Stimulated activated CD4-positive, alpha-beta T cell treated with anti-CD3 and anti-CD28 coated beads, Interleukin-15, amount 100 ng/mL, for 24 hours (primary cell): ENCODE results near the gene SLC2A9.

Experiments
- DNase-seq: peaks from one replicate; pipeline ENCODE4 v3.0.0-alpha.2; 2020

Gene SLC2A9

DNA sequence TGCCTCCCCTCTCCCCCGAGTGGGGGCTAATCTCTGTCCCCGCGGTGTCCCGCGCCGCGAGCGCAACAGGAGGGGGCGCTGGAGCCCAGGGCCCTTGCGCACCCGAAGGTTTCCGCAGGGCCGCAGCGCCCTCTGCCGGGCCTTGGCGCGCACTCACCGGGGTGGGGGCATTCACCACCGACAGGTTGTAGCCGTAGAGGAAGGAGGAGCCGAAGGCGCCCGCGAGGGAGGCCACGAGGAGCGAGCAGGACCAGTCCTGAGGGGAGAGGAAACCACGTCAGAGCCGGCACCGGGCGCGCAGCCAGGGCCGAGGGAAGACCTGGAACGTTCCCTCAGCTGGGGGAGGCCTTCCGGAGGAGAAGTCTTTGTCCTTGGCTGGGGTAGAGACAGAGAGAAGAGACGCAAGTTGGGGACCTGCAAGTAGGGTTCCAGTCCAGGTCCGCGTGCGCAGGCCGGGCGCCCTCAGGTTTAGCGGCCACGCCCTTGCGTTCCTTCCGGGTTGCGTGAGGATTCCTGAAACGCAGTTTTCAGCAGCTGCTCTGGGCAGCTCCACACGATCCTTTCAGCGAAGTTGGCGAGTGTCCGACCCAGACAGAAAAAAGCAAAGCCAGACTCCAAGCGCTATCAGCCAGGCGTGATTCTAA is 2.4 kb downstream of the SLC2A9 start:
- peak; percentile 93 for DNase-seq

DNA sequence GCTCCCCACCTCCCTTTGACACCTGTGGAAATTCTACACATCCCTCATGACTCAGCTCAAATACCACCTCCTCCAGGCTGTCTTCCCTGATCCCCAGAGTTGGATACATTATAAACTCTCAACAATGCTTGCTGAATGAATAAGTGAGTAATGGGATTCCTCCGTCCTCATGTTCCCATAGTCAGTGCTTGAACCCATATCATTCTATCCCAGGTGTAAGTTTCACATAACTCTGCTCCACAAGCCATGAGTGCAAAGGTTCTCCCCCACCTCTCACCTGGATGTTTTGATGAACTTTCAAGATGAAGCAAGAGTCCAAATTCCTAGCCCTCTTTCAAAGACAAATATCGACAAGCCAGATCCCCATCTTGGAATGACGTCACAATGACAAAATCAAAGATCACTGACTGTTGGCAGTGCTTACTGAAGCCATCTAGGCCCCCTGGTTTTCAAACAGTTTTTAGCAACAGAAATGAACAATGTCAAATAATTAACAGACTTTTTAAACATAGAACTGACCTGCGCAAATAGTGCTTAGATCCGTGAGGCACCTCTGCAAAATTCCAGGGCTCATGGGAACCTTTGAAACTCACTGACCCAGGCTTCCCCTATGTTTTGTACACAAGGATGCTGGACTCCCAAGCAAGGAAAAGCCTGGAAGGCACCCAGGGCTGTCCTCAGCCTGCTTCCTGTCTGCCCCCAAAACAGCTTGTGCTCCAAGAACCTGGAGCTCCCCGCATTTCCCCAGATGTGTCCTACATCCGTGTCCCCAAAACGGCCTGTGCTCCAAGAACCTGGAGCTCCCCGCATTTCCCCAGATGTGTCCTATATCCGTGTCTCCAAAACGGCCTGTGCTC is 4.0 kb downstream of the SLC2A9 start:
- DNase-seq = no peak

DNA sequence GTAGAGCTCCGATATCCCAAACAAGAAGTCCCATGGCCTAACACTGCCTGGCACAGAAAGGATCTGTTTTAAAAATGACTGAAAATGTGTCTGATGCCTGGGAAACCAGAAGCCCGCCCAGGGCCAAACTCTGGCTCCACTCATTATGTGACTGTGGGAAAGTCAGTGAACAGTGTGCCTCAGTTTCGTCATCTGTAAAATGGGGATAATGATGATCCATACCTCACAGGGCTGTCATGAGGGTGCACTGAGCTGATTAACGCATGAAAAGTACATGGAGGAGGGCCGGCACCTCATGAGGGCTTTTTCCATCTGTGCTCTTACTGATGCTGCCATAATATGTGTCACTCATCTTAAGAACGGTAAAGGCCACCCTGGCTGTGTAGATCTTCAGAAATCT is 5.1 kb downstream of the SLC2A9 start:
- DNase-seq = no peak

DNA sequence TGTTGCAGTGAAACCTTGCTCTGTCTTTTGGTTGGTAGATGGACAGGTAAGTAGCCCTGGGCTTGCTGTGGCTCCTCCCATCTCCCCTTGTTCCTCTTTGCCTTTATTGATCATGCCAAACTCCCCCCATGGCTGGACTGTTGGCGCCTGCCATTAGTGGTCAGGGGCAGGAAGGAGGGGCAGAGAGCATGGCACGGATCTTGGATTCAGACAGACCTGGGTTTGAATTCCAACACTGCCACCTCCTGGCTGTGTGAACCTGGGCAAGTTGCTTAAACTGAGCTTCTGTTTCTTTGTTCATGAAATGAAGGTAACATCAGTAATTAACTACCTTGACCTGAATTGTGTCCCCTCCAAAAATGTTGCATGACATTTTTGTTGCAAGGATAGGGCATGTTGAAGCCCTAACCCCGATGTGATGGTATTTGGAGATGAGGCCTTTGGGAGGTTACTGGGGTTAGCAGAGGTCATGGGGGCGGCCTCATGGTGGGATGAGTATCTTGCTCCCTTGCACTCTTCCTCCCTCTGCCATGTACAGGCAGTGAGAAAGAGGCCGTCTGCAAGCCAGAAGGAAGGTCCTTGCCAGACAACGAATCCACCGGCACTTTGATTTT is 6.0 kb downstream of the SLC2A9 start:
- DNase-seq = peak; percentile 43

DNA sequence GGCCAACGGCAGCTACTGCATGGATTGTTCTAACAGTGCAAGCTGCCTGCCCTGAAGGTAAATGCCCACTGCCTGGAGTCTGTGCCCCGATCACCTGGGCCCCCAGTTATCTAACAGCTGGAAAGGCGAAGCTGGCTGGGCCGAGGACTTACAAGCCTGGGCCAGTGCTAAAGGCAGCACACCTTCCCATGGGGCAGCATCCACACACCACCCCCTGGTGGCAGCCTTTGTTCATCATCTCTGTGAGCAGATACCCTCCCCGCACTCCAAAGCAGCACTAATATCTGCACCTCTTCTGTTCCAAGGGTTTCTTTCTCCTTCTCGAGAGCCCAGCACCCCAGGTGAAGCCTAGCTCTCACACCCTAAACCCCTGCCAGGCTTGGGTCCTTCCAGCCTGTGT is 7.6 kb downstream of the SLC2A9 start:
- peak; percentile 46 for DNase-seq

DNA sequence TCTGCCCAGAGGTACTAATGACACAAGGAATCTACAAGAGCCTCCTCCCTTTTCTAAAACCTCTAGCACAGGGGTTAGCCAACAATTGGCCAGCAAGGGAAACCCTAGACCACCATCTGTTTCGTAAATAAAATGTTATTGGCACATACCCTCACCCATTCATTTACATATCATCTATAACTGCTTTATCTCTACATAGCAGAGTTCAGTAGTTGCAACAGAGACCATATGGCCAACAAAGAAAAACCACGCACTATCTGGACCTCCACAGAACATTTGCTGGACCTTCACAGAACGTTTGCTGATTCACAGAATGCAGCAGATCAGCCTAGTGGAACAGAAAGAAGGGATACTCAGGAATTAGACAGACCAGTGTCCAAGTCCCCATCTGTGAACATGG is 9.4 kb downstream of the SLC2A9 start:
- DNase-seq = no peak

DNA sequence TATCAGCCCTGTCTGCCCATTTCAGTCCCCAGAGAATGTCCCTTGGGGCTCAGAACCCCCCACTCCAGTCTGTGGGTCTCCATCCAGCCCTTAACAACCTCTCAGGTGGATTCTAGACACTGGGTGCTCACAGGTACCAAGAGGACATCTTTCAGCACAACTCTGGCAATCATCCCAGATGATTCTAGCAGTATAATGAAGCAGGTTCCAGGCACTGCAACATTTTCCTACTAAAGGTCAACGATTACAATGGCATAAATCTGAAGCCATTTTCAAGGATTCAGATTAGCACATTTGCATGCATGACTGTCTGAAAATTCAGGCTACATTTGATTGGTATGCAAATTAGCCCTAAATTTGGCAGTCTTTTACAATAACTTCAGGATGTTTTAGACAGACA is 10.0 kb downstream of the SLC2A9 start:
- no peak for DNase-seq

DNA sequence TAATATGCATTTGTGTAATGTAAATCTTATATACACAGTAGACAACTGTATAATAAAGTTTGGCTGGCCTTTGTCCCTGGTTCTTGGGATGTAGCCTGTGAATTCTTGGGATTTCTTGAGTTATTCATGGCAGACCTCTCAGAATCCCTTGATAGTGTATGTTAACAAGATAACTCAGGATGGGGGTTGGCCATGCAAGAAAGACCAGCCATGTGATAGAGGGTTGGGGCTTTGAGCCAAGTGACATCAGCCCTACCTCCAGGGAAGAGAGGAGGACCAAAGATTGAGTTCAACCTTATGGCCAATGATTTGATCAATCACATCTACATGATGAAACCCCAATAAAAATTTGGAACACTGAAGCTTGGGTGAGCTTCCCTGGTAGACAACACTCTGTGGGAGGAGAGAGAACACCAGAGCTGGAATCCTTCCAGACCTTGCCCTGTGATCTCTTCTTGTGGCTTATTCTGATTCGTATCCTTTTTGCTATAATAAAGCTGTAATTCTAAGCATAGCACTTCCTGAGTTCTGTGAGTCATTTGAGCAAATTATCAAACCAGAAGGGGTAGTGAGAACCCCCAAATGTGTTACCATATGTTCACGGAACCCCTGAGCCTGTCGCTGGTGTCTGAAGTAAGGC is 11.3 kb downstream of the SLC2A9 start:
- DNase-seq = no peak

DNA sequence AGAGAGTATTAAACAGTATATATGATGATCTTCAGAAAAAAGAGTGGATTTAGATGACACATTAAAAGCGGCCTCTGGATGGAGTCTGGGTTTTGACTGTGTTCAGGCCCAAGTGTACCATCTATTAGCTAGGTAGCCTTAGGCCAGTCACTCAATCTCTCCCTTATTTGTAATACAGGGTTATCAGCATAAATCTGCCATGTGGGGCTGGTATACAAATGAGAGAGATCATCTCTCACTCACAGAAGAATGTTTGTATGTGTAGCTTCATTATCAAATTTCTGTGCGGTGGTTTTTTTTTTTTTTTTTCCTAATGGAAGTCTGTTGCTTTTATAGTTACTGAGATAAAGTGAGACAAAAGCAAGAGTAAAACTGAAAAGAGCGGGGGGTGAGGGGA is 12.7 kb downstream of the SLC2A9 start:
- DNase-seq = no peak

DNA sequence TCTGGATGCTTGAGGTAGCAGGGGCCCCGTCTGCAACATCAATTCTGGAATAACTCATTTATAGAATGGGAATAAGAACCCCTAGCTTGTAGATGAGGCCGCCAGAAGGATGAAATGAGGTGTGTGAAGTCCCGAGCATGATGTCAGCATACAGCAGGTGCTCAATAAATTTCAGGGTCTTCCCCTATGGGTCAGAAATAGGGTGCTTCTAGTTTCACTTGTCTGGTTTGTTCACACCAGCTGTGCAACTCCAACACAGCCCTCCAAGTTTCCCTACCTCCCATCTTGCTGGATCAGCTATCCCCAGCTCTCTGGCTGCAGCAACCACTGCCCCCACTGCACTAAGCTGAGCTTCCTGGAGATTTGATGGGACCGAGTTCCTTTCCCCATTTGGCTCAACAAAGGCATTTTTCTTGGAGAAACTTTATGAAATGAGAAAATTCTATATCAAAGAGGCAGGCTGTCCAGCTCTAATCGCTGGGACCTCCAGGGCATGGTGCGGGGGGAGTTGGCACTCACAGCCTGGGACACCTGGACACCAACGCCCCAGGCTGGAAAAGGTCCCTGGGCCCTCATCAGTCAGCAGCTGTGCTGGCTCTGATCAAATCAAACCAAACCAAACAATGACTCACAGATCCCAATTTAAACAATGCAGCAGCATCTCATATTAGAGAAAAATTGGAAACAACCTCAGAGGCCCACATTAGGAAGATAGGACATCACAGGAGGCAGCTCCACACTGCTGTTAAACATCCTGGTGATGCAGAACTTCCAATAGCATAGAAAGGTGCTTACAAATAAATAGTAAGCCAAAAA is 13.3 kb downstream of the SLC2A9 start:
- DNase-seq = no peak

DNA sequence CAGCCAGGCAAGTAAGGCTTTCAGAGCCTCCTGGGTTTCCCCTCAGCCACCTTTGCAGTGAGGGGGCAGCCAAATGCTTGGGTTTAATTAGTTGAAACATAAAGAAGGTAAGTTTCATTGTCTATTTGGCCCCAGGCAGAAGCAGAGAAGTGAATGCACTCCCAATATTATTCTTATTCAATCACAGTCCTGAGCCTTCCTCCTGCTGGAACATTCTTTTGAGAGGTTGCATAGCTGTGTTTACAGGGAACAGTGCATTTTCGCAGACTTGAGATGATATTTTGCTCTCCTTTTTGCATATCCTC is 13.9 kb downstream of the SLC2A9 start:
- no peak for DNase-seq

DNA sequence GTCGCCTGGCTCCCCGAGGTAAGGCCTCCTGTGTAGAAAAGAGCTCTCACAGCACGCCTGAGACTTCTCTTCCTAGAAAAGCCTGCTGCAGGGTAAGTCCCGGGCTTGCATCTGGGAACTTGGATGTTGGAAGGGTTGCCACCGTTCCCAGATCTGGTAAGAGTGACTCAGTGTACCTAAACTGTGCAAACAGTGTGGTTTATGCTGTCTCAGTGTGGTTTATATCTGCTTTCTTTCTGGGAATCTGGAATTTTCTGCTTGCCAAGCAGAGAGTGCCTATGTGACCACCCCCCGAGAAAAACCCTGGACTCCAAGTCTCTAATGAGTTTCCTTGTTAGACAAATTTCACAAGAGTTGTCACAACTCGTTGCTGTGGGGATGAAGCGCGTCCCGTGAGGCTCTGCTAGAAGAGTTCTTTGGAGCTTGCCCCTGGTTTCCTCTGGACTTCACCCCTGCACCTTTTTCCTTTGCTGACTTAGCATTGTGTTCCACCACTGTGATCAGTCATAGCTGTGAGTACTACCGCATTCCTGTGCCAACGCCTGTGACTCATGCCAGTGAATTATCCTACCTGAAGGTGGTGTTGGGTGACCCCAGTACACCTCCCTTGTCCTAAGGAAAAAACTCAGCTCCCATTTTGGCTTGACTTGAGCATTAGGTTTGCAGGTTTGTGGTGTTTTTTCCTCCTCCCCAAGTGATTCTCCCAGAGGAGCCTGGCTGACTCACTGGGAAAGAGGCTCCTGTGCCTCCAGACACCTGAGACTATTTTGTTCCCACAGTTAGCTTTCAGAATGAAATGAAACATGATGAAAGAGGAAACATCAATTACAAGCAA is 14.5 kb downstream of the SLC2A9 start:
- DNase-seq = no peak

DNA sequence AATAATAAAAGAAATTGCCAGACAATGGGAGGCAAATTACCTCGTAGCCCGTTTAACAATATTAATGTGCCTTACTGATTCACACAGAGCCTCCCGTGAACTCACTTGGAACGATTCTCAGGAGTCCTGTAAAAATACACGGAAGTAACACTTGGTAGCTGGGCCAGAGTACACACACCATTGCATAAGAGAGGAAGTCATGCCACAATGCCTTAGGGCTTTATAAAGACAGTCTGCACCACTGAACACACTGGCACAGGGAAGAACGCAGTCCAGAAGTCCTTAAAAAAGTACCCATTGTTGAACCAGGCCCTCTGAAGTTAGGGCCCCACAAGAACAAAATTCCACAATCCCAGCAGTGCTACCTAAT is 15.1 kb downstream of the SLC2A9 start:
- DNase-seq = no peak

DNA sequence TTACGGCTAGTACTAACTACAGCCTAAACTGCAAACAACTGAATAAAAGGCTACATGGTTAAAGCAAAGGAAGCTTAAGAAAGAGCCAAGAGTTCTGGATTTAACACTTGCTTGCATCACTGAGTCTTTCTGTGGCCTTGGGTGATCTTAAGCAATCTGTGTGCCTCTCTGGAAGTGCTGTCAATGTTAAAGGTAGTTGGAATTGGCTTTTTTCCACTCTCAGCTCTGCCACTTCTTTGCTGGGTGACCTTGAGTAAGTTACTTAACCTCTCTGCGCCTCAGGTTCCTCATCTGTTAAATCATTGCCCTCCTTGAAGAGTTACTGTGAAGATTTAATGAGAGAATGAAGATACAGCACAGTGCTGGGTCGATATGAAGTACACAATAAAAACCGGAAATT is 15.7 kb downstream of the SLC2A9 start:
- no peak for DNase-seq

DNA sequence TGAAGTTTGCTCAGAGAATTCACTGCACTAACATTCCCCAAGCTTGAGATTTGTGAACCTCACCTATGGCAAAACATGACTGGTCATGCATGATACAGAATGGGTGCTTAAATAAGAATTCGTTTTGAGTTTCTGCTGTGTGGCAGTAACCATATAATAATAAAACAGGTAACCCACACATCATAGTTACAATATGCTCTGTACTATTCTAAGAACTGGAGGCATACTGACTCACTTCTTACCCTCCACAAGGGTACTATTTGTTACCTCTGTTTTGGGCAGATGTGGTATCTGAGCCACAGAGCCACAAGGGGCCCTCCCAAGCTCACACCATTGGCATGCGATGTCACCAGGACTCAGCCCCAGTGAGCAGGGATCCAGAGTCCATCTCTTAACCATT is 17.6 kb downstream of the SLC2A9 start:
- no peak for DNase-seq

DNA sequence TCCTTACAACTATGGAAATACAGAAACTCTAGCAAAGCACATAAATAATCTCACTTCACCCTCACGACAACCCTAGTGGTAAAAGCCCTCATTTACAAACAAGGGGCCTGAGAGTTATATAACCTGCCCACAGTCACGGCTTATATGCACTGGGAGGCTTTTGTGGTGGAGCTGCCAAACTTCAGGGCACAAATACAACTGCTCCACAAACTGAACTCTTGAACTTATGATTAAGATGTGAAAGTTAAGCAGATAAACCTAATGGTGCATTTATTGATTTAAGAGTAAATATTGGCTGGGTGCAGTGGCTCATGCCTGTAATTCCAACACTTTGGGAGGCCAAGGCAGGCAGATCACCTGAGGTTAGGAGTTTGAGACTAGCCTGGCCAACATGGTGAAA is 19.0 kb downstream of the SLC2A9 start:
- DNase-seq = no peak

DNA sequence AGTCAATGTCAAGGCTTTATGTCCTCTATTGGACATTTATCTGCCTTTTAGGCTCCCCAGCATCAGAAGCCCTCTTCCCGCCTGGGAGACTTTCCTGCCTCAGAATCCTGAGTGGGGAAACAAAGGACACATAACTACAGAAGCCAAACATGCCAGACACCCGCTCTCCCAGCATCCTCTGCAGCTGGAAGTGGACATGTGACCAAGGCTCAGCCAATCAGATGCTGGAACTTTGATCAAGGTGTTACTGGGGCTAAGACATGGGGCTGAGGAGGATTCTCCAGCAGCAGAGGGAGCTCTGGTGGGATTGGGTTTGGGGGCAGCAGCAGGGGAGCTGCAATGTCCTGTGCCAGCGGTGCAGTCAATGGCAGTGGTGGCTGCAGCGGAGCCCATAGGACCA is 19.5 kb downstream of the SLC2A9 start:
- DNase-seq = no peak

DNA sequence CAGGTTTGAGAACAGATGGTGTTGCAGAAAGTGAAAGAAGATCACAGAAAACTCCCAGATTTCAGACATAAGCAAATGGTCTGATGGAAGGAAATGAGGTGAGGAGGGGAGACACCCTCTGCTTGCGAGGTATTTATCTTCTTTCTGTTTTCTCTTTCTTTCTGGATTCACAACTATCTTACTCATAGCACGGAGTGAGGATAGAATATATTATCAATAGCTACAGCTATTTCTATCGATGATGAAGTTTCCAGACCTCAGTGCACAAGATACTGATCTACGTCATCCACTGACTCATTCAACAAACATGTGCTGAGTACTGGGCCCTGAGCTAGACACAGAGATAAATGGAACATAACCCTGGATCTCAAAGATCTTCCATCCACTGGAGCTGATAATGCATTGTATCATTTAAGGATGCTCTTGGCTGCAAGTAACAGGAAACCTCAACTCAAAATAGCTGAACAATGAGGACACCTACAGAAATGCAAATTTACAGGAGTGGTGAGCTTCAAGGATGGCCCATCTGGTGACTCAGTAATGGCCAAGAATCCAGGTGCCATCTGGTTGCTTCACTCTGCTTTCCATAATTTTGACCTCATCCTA is 21.2 kb downstream of the SLC2A9 start:
- DNase-seq = no peak

DNA sequence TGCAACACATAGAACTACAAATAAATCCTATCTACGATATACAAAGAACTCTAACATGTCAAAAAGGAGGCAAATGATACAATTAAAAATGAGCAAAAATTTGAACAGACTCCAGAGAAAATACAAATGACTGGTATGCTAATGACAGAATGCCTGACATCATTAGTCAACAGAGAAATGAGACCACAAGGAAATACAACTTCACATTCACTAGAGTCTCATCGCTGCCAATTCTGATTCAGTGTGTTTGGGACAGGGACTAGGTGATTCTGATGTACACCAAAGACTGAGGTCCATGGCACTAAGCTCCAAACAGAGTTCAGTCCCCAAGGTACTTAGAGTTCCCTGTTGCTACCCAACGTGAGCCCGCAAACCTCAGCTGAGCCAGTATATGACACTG is 23.4 kb downstream of the SLC2A9 start:
- DNase-seq = no peak

DNA sequence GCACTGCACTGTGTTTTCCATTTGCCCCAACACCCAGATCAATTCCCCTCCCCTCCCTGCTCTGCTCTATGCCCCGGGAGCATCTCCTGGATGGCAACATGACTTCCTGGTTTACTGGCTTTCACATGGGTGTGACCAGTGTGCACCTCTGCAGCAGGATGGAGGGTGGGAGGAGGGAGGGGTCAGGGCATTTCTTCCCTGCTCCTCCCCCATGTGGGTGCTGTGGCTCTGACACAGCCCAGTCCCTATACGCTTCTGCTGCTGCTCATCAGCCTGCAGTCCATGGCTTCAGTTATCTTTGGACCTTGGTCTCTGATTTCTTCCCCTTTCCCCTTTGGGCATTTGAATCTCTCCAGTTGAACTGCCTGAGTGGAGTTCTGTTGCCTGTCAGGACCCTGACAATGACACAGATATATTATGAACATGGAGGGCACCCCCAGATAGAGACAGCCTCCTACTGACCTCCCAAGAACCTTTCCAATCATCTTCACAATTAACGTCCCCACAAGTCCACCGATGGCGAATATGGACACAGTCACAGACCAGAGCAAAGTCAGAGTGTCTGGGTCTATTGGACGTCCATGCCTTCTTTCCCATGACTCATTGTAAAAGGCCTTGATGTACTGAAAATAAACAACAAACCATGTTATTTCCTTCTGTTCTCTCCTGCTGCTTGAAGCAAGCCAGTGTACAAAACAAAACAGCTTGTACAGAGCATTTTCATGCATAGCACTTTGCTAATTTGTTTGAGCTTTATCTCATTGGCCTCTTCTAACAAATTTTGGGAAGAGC is 24.8 kb downstream of the SLC2A9 start:
- no peak for DNase-seq
